ENCODE data around the gene SRSF3. TPM values are rescaled to one million over a fixed set of nuclear protein-coding genes. Genes with fewer than 3 reads are reported as not detected.

The SRSF3 gene
- total and polyA plus RNA-seq, 9 of the 15 experiments (the other 6 are each of a cell fraction or from before 2014, with no cell fraction given) = 337 to 1,200 (median 518) TPM

DNA sequence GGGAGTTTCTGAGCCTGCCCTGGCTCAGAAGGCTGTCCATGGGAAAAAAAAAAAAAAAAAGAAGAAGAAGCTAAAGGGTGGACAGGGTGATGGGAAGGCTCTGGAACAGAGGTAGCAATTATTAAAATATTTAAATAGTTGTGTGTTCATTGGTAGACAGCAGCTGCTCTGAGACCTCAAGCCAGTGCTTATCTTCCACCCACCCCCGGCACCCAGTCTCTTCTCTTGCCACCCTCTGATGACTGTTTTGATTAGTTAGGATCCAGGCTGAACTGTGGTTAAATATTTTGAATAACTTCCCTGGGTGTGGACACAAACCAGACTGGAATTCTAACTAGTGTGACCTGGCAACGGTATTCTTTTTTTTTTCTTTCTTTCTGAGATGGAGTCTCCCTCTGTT is 16.9 kb upstream of the SRSF3 start (continued):
- TF ChIP-seq MAFK (IDR thresholded peaks at IDR 0.05; ENCODE audit: low read length) (no peak), RCOR1 (IDR thresholded peaks at IDR 0.05; ENCODE audit: borderline replicate concordance in 1 of 2, low read depth in 2 of 2, low read length in 2 of 2) (peak in 1 of 2 experiments; percentile 27; a peak in 1 of 4 replicates), FOXO4 (CRISPR knock-in tag; IDR thresholded peaks at IDR 0.05) (no peak), TSHZ1 (CRISPR knock-in tag; IDR thresholded peaks at IDR 0.05) (no peak), NR2F6 (CRISPR knock-in tag; IDR thresholded peaks at IDR 0.05) (no peak), MYBL2 (IDR thresholded peaks at IDR 0.05; ENCODE audit: low read depth) (no peak), MYBL2 (CRISPR knock-in tag; IDR thresholded peaks at IDR 0.05; ENCODE audit: borderline replicate concordance) (no peak), GATAD2B (IDR thresholded peaks at IDR 0.05; ENCODE audit: borderline replicate concordance) (no peak), RAD51 (IDR thresholded peaks at IDR 0.05; ENCODE audit: borderline replicate concordance, low read depth) (no peak), CXXC5 (CRISPR knock-in tag; IDR thresholded peaks at IDR 0.05) (no peak), ZNF253 (CRISPR knock-in tag; conservative IDR thresholded peaks at IDR 0.05) (no peak), ZNF586 (CRISPR knock-in tag; conservative IDR thresholded peaks at IDR 0.05) (no peak), MEIS2 (IDR thresholded peaks at IDR 0.05; ENCODE audit: partially characterized antibody) (no peak), BCL6 (CRISPR knock-in tag; IDR thresholded peaks at IDR 0.05) (no peak), TCF3 (CRISPR knock-in tag; IDR thresholded peaks at IDR 0.05) (peak; percentile 67), MTA1 (IDR thresholded peaks at IDR 0.05; ENCODE audit: borderline replicate concordance) (no peak), KDM1A (IDR thresholded peaks at IDR 0.05) (peak; percentile 22 to 37; a peak in 1 of 4 replicates), FOXA1 (IDR thresholded peaks at IDR 0.05; ENCODE audit: borderline replicate concordance) (no peak)
